HG03565 (cell line): Measurements from ENCODE around the gene PRPF31.
"Not testable (repeated sequence)": the region's sequence is repeated elsewhere in the genome, so short reads cannot be mapped to it uniquely, and the experiment has no call there.

Experiments used
- ATAC-seq: cut with Tn5 transposase; IDR thresholded peaks from one replicate; pipeline ENCODE4 v1.9.1; 2021; ENCODE audit warnings: mild to moderate bottlenecking, moderate library complexity; ENCODE audit not compliant: unreplicated experiment

Gene PRPF31

GRCh38 chr19:54115109-54116063 lies at the start of gene PRPF31, which contains the start of gene TFPT:
Gene PRPF31, plus strand, starts transcription at chr19:54115754. Its CDS starts 2,525 bp downstream, at chr19:54118279.
Gene TFPT, minus strand, starts transcription at chr19:54115657. Its CDS starts 388 bp downstream, at chr19:54115269.
- peak; percentile 76 for ATAC-seq

- ATAC-seq, result no peak
Measured at GRCh38 chr19:54069470-54069869, 46.1 kb upstream of the PRPF31 start.

GRCh38 chr19:54073829-54074228 lies 41.7 kb upstream of the PRPF31 start:
- no peak for ATAC-seq

GRCh38 chr19:54074851-54075250 lies 40.7 kb upstream of the PRPF31 start:
- no peak for ATAC-seq

- ATAC-seq, result no peak
Measured at GRCh38 chr19:54077334-54077733, 38.2 kb upstream of the PRPF31 start.

- ATAC-seq, result no peak
Measured at GRCh38 chr19:54081032-54081431, 34.5 kb upstream of the PRPF31 start, which contains the start of gene TARM1. Gene TARM1, minus strand, starts transcription at chr19:54081365. Its CDS starts 25 bp downstream, at chr19:54081340.

GRCh38 chr19:54084410-54084809 lies 31.1 kb upstream of the PRPF31 start:
- ATAC-seq, result no peak

GRCh38 chr19:54094426-54095000 lies 21.0 kb upstream of the PRPF31 start:
- no peak for ATAC-seq

GRCh38 chr19:54095136-54095858 lies 20.3 kb upstream of the PRPF31 start:
- no peak for ATAC-seq

GRCh38 chr19:54095859-54096616 lies 19.5 kb upstream of the PRPF31 start:
- ATAC-seq, result not testable (repeated sequence)

GRCh38 chr19:54096617-54097106 lies 18.9 kb upstream of the PRPF31 start:
- ATAC-seq, result no peak

GRCh38 chr19:54099190-54099902 lies 16.2 kb upstream of the PRPF31 start:
- no peak for ATAC-seq

- not testable (repeated sequence) for ATAC-seq
Measured at GRCh38 chr19:54099903-54100255, 15.7 kb upstream of the PRPF31 start.

GRCh38 chr19:54100561-54100960 lies 15.0 kb upstream of the PRPF31 start, which contains the start of gene OSCAR:
Gene OSCAR, minus strand, starts transcription at chr19:54100803. Its CDS starts 11 bp downstream, at chr19:54100792.
- ATAC-seq, result no peak

GRCh38 chr19:54102421-54103169 lies 13.0 kb upstream of the PRPF31 start, which contains the start of gene NDUFA3:
Gene NDUFA3, plus strand, starts transcription at chr19:54102855. Its CDS starts 24 bp downstream, at chr19:54102879.
- ATAC-seq, result peak; percentile 98

GRCh38 chr19:54104998-54105715 lies 10.4 kb upstream of the PRPF31 start:
- no peak for ATAC-seq

- no peak for ATAC-seq
Measured at GRCh38 chr19:54105796-54106195, 9.8 kb upstream of the PRPF31 start.

- no peak for ATAC-seq
Measured at GRCh38 chr19:54106716-54107115, 8.8 kb upstream of the PRPF31 start.
